Adrenal gland (tissue), 5 donors: ENCODE data around the gene HOXA10.

ENCODE experiments used
- POLR2A ChIP-seq, 2 donors: fragments of 450-650 bp; IDR thresholded peaks; one replicate each; pipeline ENCODE4 v1.6.1; 2017; ENCODE audit warnings: antibody characterized with exemption in 2 of 2, mild to moderate bottlenecking in 2 of 2, moderate library complexity in 1 of 2
- TF ChIP-seq, protein P1 (sequence below), 6 experiments: fragments of 450-650 bp in 4 of 6; fragments of 200-600 bp in 2 of 6; sonication (generic) in 1 of 6; IDR thresholded peaks; 1 replicate in 5 of 6; 2 replicates in 1 of 6; pipeline versions ENCODE4 v1.5.1 to v1.8.0; 2016 to 2021; ENCODE audit warnings: antibody characterized with exemption in 6 of 6, mild to moderate bottlenecking in 2 of 6, moderate library complexity in 1 of 6
- donor health status: DM: no; HTN: no; CAD: no.

DNA sequence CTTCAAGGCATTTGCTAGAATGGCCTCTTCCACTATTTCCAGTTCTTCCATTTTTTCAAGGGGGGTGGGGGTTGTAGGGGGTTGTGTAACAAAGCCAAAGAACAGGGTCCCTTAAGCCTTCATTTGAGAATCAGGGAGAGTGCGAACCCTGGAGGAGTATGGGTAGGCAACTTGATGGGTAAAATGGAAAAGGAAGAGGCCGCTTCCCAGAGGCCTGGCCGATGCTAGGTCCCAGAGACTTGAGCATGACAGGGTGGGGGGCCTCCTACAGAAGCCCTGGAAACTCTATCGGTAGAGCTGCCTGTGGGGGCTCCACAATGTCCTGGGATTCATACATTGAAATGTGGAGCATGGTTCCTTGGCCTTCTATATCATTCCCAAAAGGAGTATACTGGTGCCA is 34.9 kb upstream of the HOXA10 start:
- TF ChIP-seq, protein P1, sequence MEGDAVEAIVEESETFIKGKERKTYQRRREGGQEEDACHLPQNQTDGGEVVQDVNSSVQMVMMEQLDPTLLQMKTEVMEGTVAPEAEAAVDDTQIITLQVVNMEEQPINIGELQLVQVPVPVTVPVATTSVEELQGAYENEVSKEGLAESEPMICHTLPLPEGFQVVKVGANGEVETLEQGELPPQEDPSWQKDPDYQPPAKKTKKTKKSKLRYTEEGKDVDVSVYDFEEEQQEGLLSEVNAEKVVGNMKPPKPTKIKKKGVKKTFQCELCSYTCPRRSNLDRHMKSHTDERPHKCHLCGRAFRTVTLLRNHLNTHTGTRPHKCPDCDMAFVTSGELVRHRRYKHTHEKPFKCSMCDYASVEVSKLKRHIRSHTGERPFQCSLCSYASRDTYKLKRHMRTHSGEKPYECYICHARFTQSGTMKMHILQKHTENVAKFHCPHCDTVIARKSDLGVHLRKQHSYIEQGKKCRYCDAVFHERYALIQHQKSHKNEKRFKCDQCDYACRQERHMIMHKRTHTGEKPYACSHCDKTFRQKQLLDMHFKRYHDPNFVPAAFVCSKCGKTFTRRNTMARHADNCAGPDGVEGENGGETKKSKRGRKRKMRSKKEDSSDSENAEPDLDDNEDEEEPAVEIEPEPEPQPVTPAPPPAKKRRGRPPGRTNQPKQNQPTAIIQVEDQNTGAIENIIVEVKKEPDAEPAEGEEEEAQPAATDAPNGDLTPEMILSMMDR (IDR thresholded peaks at IDR 0.05) = no peak
- TF ChIP-seq POLR2A (IDR thresholded peaks at IDR 0.05) = no peak
